NT2/D1 (cell line): ENCODE measurements around the gene SIGLEC6.

Source experiments
- YY1 ChIP-seq: IDR thresholded peaks from 2 replicates; pipeline ENCODE4 v1.6.1; 2011; ENCODE audit not compliant: insufficient read length, insufficient read depth
- ZNF274 ChIP-seq: IDR thresholded peaks from 2 replicates; pipeline ENCODE4 v1.6.1; 2011; ENCODE audit warnings: mild to moderate bottlenecking, low read depth, low read length

DNA sequence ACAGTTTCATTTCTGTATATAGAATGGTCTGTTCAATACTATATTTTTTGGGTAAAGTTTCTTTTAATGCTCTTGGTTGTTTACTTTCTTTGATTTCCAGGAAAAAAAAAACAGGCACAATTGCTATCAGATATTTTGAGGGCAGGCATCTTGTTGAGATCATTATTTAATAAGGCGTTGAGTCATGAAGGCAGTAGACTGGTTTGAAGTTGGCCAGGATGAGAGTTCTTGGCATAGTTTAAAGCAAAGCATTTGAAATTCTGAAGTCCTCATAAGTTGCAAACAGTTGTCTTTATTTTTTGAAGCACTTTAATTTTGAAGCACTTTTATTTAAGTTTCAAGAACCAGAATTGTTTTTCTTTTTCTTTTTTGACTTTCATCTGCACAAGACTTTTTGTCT lies 37.0 kb upstream of the SIGLEC6 start:
- TF ChIP-seq ZNF274 (no peak), YY1 (no peak)
